ENCODE results near the gene GAGE13.

GAGE13 gene

GRCh38 chrX:49286581-49286980 is 44.8 kb upstream of the GAGE13 start:
- H3K79me2 ChIP-seq (ENCODE audit: insufficient read depth, low read length) = no peaks in the 10 kb centered on the region

GRCh38 chrX:49287665-49288064 is 43.7 kb upstream of the GAGE13 start:
- H3K79me2 ChIP-seq (ENCODE audit: insufficient read depth, low read length) = no peaks in the 10 kb centered on the region
- no peaks in the 10 kb centered on the region for H3K9me3 ChIP-seq (ENCODE audit: insufficient read depth, low read length, severe bottlenecking)
- no peaks in the 10 kb centered on the region for H3K27me3 ChIP-seq (ENCODE audit: insufficient read depth, low read length, poor library complexity)
- no peak overlapping the region for H2AFZ ChIP-seq (ENCODE audit: low read depth, low read length)
- DNase-seq (no peak), ATAC-seq (ENCODE audit: insufficient read depth, low read depth) (no peak)
- no peak overlapping the region for H3K9ac ChIP-seq (ENCODE audit: low read depth, low read length)
- H3K4me1 ChIP-seq (ENCODE audit: insufficient read depth, low read length) = no peaks in the 10 kb centered on the region
- H3K36me3 ChIP-seq (ENCODE audit: insufficient read depth, low read length) = no peaks in the 10 kb centered on the region
- no peak overlapping the region for H3K27ac ChIP-seq (ENCODE audit: low read length)
- no peaks in the 10 kb centered on the region for H4K20me1 ChIP-seq (ENCODE audit: insufficient read depth, low read length)
- no peak overlapping the region for H3K4me2 ChIP-seq (ENCODE audit: insufficient read depth, low read length)
- TF ChIP-seq EZH2 (IDR thresholded peaks at IDR 0.05; ENCODE audit: borderline replicate concordance, low read depth, low read length, severe bottlenecking) (no peak), CTCF (IDR thresholded peaks at IDR 0.05; ENCODE audit: borderline replicate concordance, extremely low read depth, low read length, poor library complexity, severe bottlenecking) (no peak)
- H3K4me3 ChIP-seq (ENCODE audit: low read depth in 1 of 2, low read length in 2 of 2) = no peak overlapping the region

More at GRCh38 chrX:49286581-49286980, 44.8 kb upstream of the GAGE13 start:
- Histone ChIP-seq H3K4me3 (ENCODE audit: low read depth in 1 of 2, low read length in 2 of 2) (no peak overlapping the region), H3K27me3 (ENCODE audit: insufficient read depth, low read length, poor library complexity) (no peaks in the 10 kb centered on the region), H3K36me3 (ENCODE audit: insufficient read depth, low read length) (no peaks in the 10 kb centered on the region), H3K27ac (ENCODE audit: low read length) (no peak overlapping the region), H3K9ac (ENCODE audit: low read depth, low read length) (no peak overlapping the region), H3K4me2 (ENCODE audit: insufficient read depth, low read length) (no peak overlapping the region), H4K20me1 (ENCODE audit: insufficient read depth, low read length) (no peaks in the 10 kb centered on the region), H2AFZ (ENCODE audit: low read depth, low read length) (no peak overlapping the region), H3K9me3 (ENCODE audit: insufficient read depth, low read length, severe bottlenecking) (no peaks in the 10 kb centered on the region), H3K4me1 (ENCODE audit: insufficient read depth, low read length) (no peaks in the 10 kb centered on the region)
- no peak for DNase-seq
- TF ChIP-seq EZH2 (IDR thresholded peaks at IDR 0.05; ENCODE audit: borderline replicate concordance, low read depth, low read length, severe bottlenecking) (no peak), CTCF (IDR thresholded peaks at IDR 0.05; ENCODE audit: borderline replicate concordance, extremely low read depth, low read length, poor library complexity, severe bottlenecking) (no peak)
- ATAC-seq (ENCODE audit: insufficient read depth, low read depth) = no peak

GRCh38 chrX:49290215-49290614 is 41.2 kb upstream of the GAGE13 start:
- ATAC-seq (ENCODE audit: insufficient read depth, low read depth) (no peak), DNase-seq (no peak)
- no peaks in the 10 kb centered on the region for H3K4me1 ChIP-seq (ENCODE audit: insufficient read depth, low read length)
- no peaks in the 10 kb centered on the region for H4K20me1 ChIP-seq (ENCODE audit: insufficient read depth, low read length)
- H3K27me3 ChIP-seq (ENCODE audit: insufficient read depth, low read length, poor library complexity) = no peaks in the 10 kb centered on the region
- no peaks in the 10 kb centered on the region for H3K9me3 ChIP-seq (ENCODE audit: insufficient read depth, low read length, severe bottlenecking)
- H3K79me2 ChIP-seq (ENCODE audit: insufficient read depth, low read length) = no peaks in the 10 kb centered on the region
- H3K27ac ChIP-seq (ENCODE audit: low read length) = no peak overlapping the region
- H2AFZ ChIP-seq (ENCODE audit: low read depth, low read length) = no peak overlapping the region
- TF ChIP-seq CTCF (IDR thresholded peaks at IDR 0.05; ENCODE audit: borderline replicate concordance, extremely low read depth, low read length, poor library complexity, severe bottlenecking) (no peak), EZH2 (IDR thresholded peaks at IDR 0.05; ENCODE audit: borderline replicate concordance, low read depth, low read length, severe bottlenecking) (no peak)
- no peak overlapping the region for H3K4me2 ChIP-seq (ENCODE audit: insufficient read depth, low read length)
- H3K9ac ChIP-seq (ENCODE audit: low read depth, low read length) = no peak overlapping the region
- no peak overlapping the region for H3K4me3 ChIP-seq (ENCODE audit: low read depth in 1 of 2, low read length in 2 of 2)
- H3K36me3 ChIP-seq (ENCODE audit: insufficient read depth, low read length) = no peaks in the 10 kb centered on the region
